ENCODE results near the gene CELSR1.

CELSR1 gene

GRCh38 chr22:46369716-46370583 lies 167.5 kb downstream of the CELSR1 start:
- no peaks in the 10 kb centered on the region for H3K9me3 ChIP-seq (ENCODE audit: control insufficient read depth in 2 of 2, low read length in 2 of 2)
- H3K27ac ChIP-seq (ENCODE audit: low read length): no peak overlapping the region
- no peaks in the 10 kb centered on the region for H3K36me3 ChIP-seq (ENCODE audit: control insufficient read depth in 2 of 2, insufficient read depth in 2 of 2, low read length in 2 of 2)
- peaks cover 11% of the 10 kb centered on the region in 2 donors for H3K27me3 ChIP-seq (ENCODE audit: control insufficient read depth in 1 of 2, insufficient read depth in 2 of 2, low read length in 2 of 2)
- H3K4me1 ChIP-seq (ENCODE audit: control insufficient read depth, insufficient read depth, low read length): no peaks in the 10 kb centered on the region
- H3K9ac ChIP-seq (ENCODE audit: low read length in 2 of 2): no peak overlapping the region
- no peak overlapping the region for H3K4me3 ChIP-seq (ENCODE audit: low read length in 2 of 2)

GRCh38 chr22:46368871-46369715 lies 168.3 kb downstream of the CELSR1 start:
- H3K9ac ChIP-seq (ENCODE audit: low read length in 2 of 2): no peak overlapping the region
- H3K27me3 ChIP-seq (ENCODE audit: control insufficient read depth in 1 of 2, insufficient read depth in 2 of 2, low read length in 2 of 2): peaks cover 11% of the 10 kb centered on the region in 2 donors
- H3K27ac ChIP-seq (ENCODE audit: low read length): no peak overlapping the region
- no peaks in the 10 kb centered on the region for H3K4me1 ChIP-seq (ENCODE audit: control insufficient read depth, insufficient read depth, low read length)
- H3K36me3 ChIP-seq (ENCODE audit: control insufficient read depth in 2 of 2, insufficient read depth in 2 of 2, low read length in 2 of 2): no peaks in the 10 kb centered on the region
- H3K4me3 ChIP-seq (ENCODE audit: low read length in 2 of 2): no peak overlapping the region
- H3K9me3 ChIP-seq (ENCODE audit: control insufficient read depth in 2 of 2, low read length in 2 of 2): no peaks in the 10 kb centered on the region

GRCh38 chr22:46368422-46368821 lies 169.0 kb downstream of the CELSR1 start:
- H3K36me3 ChIP-seq (ENCODE audit: control insufficient read depth in 2 of 2, insufficient read depth in 2 of 2, low read length in 2 of 2): no peaks in the 10 kb centered on the region
- H3K27me3 ChIP-seq (ENCODE audit: control insufficient read depth in 1 of 2, insufficient read depth in 2 of 2, low read length in 2 of 2): peaks cover 11% of the 10 kb centered on the region in 2 donors
- H3K9ac ChIP-seq (ENCODE audit: low read length in 2 of 2): no peak overlapping the region
- H3K27ac ChIP-seq (ENCODE audit: low read length): no peak overlapping the region
- no peak overlapping the region for H3K4me3 ChIP-seq (ENCODE audit: low read length in 2 of 2)
- H3K9me3 ChIP-seq (ENCODE audit: control insufficient read depth in 2 of 2, low read length in 2 of 2): no peaks in the 10 kb centered on the region
- H3K4me1 ChIP-seq (ENCODE audit: control insufficient read depth, insufficient read depth, low read length): no peaks in the 10 kb centered on the region

- Histone ChIP-seq H3K36me3 (ENCODE audit: control insufficient read depth in 2 of 2, insufficient read depth in 2 of 2, low read length in 2 of 2) (no peaks in the 10 kb centered on the region), H3K9me3 (ENCODE audit: control insufficient read depth in 2 of 2, low read length in 2 of 2) (no peaks in the 10 kb centered on the region), H3K4me3 (ENCODE audit: low read length in 2 of 2) (no peak overlapping the region), H3K4me1 (ENCODE audit: control insufficient read depth, insufficient read depth, low read length) (no peaks in the 10 kb centered on the region), H3K27me3 (ENCODE audit: control insufficient read depth in 1 of 2, insufficient read depth in 2 of 2, low read length in 2 of 2) (peaks cover 7 to 8% of the 10 kb centered on the region in 2 donors), H3K27ac (ENCODE audit: low read length) (no peak overlapping the region), H3K9ac (ENCODE audit: low read length in 2 of 2) (no peak overlapping the region)
These were observed 169.7 kb downstream of the CELSR1 start for GRCh38 chr22:46367707-46368191.

- Histone ChIP-seq H3K9ac (ENCODE audit: low read length in 2 of 2) (no peak overlapping the region), H3K27me3 (ENCODE audit: control insufficient read depth in 1 of 2, insufficient read depth in 2 of 2, low read length in 2 of 2) (peaks cover 5 to 8% of the 10 kb centered on the region in 2 donors), H3K36me3 (ENCODE audit: control insufficient read depth in 2 of 2, insufficient read depth in 2 of 2, low read length in 2 of 2) (no peaks in the 10 kb centered on the region), H3K4me3 (ENCODE audit: low read length in 2 of 2) (no peak overlapping the region), H3K27ac (ENCODE audit: low read length) (no peak overlapping the region), H3K4me1 (ENCODE audit: control insufficient read depth, insufficient read depth, low read length) (no peaks in the 10 kb centered on the region), H3K9me3 (ENCODE audit: control insufficient read depth in 2 of 2, low read length in 2 of 2) (no peaks in the 10 kb centered on the region)
These were observed 170.4 kb downstream of the CELSR1 start for GRCh38 chr22:46366801-46367706.

- no peaks in the 10 kb centered on the region for H3K4me1 ChIP-seq (ENCODE audit: control insufficient read depth, insufficient read depth, low read length)
- H3K9ac ChIP-seq (ENCODE audit: low read length in 2 of 2): no peak overlapping the region
- no peak overlapping the region for H3K27ac ChIP-seq (ENCODE audit: low read length)
- H3K27me3 ChIP-seq (ENCODE audit: control insufficient read depth in 1 of 2, insufficient read depth in 2 of 2, low read length in 2 of 2): peaks cover 5 to 8% of the 10 kb centered on the region in 2 donors
- no peaks in the 10 kb centered on the region for H3K36me3 ChIP-seq (ENCODE audit: control insufficient read depth in 2 of 2, insufficient read depth in 2 of 2, low read length in 2 of 2)
- H3K9me3 ChIP-seq (ENCODE audit: control insufficient read depth in 2 of 2, low read length in 2 of 2): no peaks in the 10 kb centered on the region
- no peak overlapping the region for H3K4me3 ChIP-seq (ENCODE audit: low read length in 2 of 2)
These were observed 171.1 kb downstream of the CELSR1 start for GRCh38 chr22:46366327-46366731.

GRCh38 chr22:46365166-46365624 lies 172.2 kb downstream of the CELSR1 start:
- no peak overlapping the region for H3K4me3 ChIP-seq (ENCODE audit: low read length in 2 of 2)
- H3K27ac ChIP-seq (ENCODE audit: low read length): no peak overlapping the region
- no peaks in the 10 kb centered on the region for H3K36me3 ChIP-seq (ENCODE audit: control insufficient read depth in 2 of 2, insufficient read depth in 2 of 2, low read length in 2 of 2)
- no peak overlapping the region for H3K9ac ChIP-seq (ENCODE audit: low read length in 2 of 2)
- peaks cover 5 to 8% of the 10 kb centered on the region in 2 donors for H3K27me3 ChIP-seq (ENCODE audit: control insufficient read depth in 1 of 2, insufficient read depth in 2 of 2, low read length in 2 of 2)
- H3K9me3 ChIP-seq (ENCODE audit: control insufficient read depth in 2 of 2, low read length in 2 of 2): no peaks in the 10 kb centered on the region
- H3K4me1 ChIP-seq (ENCODE audit: control insufficient read depth, insufficient read depth, low read length): no peaks in the 10 kb centered on the region

GRCh38 chr22:46364341-46365165 lies 172.9 kb downstream of the CELSR1 start:
- Histone ChIP-seq H3K4me3 (ENCODE audit: low read length in 2 of 2) (no peak overlapping the region), H3K27ac (ENCODE audit: low read length) (no peak overlapping the region), H3K36me3 (ENCODE audit: control insufficient read depth in 2 of 2, insufficient read depth in 2 of 2, low read length in 2 of 2) (no peaks in the 10 kb centered on the region), H3K4me1 (ENCODE audit: control insufficient read depth, insufficient read depth, low read length) (no peaks in the 10 kb centered on the region), H3K9me3 (ENCODE audit: control insufficient read depth in 2 of 2, low read length in 2 of 2) (no peaks in the 10 kb centered on the region), H3K27me3 (ENCODE audit: control insufficient read depth in 1 of 2, insufficient read depth in 2 of 2, low read length in 2 of 2) (peaks cover 5 to 8% of the 10 kb centered on the region in 2 donors), H3K9ac (ENCODE audit: low read length in 2 of 2) (no peak overlapping the region)

GRCh38 chr22:46363611-46364321 lies 173.7 kb downstream of the CELSR1 start:
- peaks cover 5 to 8% of the 10 kb centered on the region in 2 donors for H3K27me3 ChIP-seq (ENCODE audit: control insufficient read depth in 1 of 2, insufficient read depth in 2 of 2, low read length in 2 of 2)
- no peak overlapping the region for H3K9ac ChIP-seq (ENCODE audit: low read length in 2 of 2)
- H3K9me3 ChIP-seq (ENCODE audit: control insufficient read depth in 2 of 2, low read length in 2 of 2): no peaks in the 10 kb centered on the region
- no peak overlapping the region for H3K4me3 ChIP-seq (ENCODE audit: low read length in 2 of 2)
- H3K36me3 ChIP-seq (ENCODE audit: control insufficient read depth in 2 of 2, insufficient read depth in 2 of 2, low read length in 2 of 2): no peaks in the 10 kb centered on the region
- H3K4me1 ChIP-seq (ENCODE audit: control insufficient read depth, insufficient read depth, low read length): no peaks in the 10 kb centered on the region
- H3K27ac ChIP-seq (ENCODE audit: low read length): no peak overlapping the region
